Right forelimb (tissue), 1 donor: ENCODE measurements around the gene ACIN1.
A peak's percentile ranks its signal among the peaks of the same experiment; 100 is the strongest.

ENCODE experiments used
- DNase-seq: peaks from one replicate; pipeline ENCODE4 v3.0.0-alpha.2; 2018

Gene ACIN1

DNA sequence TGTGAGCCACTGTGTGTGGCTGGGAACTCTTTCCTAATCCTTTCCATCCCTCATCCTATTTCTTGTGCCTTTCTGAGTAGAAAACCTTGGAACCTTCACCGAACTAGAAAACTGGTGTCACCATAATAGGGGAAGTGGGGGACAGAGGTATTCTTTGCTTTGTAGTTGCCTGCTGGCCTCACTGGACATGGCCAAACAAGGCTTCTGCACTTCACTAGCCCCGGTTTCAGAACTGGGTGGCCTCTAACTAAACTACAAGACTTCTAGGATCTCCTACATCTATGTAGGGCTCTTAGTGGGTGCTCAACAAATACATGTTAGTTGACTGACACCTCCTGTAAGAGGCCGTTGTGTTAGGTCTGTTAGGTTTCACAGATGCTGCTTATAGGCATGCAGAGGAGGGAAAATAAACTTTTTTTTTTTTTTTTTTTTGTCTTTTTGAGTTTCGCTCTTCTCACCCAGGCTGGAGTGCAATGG, 10.4 kb upstream of the ACIN1 start:
- DNase-seq: no peak

DNA sequence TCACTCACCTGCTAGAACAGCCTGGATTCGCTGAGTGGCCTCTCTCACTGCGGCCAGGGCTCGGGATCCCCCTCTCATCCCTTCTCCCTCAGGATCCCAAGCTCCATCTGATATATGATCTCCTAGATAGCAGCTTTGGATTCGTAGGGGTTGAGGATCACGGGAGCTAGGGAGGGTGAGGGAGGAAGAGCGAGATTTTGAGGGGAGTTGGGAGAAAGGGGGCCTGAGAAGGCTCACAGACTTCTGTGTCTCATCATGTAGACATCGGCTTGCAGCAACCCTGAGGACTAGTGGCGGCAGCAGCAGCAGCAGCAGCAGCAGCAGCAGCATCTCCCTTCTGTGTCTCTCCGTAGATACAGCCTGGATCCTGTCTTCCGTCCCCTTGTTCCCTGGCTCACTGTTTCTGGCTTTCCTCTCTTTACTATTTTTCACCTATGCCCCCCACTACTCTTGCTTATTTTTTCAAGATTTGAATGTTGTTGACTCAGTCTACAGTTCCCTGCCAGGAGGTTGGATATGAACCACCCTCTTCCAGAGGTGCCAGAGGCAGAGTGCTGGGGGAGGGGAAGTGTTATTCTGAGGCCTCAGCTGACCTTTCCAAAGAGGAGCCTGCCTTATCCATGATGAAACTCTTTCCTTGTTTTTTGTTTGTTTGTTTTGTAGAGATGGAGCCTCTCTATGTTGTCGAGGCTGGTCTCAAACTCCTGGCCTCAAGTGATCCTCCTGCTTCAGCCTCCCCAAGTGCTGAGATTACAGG, 9.8 kb upstream of the ACIN1 start, which contains the start of gene CIROP:
Gene CIROP, minus strand, starts transcription at position 399 of the 757 bp plus-strand sequence. Its CDS starts 69 bp downstream, at position 330.
- DNase-seq: no peak

DNA sequence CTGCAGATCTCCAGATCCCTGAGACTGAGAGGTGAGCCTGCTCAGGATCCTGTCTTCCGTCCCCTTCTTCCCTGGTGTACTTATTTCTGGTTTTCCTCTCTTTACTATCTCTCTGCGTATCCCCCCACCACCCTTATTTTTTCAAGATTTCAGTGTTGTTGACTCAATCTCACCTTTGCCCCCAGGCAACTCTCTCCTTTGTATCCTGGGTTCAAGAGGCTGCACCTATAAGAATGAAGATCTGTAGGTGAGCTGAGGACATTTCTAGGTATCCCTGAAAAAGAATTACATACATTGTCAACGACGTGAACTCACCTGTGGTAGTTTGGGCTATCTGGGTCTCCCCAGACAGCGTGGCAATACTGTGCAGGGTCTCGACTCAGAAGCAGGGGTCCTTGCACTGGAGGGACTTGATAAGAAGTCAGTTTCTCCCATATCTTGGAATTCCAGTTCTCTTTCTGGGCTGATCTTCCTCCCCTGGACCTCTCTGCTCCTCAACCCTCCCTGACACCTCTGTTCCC, 9.2 kb upstream of the ACIN1 start:
- DNase-seq: no peak

DNA sequence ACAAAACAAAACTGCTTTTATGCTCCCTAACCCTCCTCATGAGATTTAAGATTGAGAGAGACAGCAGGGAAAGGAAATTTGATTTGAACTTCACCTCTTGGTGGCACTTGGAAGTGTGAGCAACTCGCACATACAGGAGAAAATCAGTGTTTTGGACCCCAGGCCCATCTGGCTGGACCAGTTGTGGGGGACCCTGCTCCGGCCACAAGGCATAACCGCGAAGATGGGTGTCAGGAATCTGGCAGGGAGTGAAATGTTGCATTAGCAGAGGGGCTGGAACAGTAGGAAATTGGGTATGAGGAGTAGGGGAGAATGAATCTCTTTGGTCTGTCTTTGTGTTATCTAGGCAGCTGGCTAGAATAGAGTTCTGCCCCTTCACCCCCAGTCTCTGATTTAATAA, 8.6 kb upstream of the ACIN1 start:
- DNase-seq: no peak

DNA sequence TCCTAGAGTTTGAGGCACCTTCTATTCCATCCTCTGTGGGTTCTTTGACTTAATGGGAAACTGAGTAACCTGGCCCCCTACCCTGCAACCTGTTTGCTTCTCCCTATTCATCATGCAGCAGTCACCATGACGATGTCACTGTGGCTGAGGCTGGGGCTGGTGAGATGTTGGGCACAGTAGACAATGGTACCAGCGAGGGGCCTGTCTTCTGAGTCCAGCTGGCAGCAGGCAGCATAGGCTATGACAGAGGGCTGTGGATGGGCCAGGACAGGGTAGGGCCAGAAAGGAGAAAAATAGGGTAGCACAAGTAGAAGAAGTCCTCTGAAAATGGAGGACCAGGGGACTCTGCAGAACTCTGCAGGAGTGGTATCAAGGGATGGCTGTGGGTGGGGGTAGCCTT, 7.9 kb upstream of the ACIN1 start:
- no peak for DNase-seq

DNA sequence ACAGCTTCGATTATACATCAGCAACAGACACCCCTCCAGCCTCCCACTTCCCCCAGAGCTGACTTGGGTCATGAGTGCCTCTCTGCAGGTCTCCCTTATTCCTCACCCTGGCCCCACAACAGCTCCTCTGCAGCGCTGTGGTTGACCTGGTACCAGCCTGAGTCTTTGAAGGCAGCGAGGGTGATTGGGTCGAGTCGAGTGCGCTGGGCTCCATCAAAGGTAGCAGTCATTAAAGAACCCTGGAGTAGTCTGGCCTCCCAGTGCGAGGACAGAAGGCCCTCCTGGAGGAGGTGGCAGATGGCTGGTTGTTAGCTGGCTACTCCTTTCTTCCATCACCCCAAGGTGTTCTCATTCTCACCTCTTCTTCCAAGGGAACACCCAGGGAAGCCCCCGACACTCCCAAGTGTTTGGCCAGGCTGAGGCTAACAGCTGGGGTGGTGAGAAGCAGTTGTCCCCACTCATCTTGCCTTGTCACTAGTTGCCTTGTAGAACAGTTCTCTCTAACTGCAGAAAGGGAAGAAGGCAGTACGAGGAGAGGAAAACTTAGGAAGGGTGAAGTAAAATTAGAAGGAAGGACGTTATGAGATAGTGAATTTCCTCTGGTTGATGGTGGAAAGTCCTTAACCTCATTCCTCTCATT, 7.2 kb upstream of the ACIN1 start:
- DNase-seq: no peak

DNA sequence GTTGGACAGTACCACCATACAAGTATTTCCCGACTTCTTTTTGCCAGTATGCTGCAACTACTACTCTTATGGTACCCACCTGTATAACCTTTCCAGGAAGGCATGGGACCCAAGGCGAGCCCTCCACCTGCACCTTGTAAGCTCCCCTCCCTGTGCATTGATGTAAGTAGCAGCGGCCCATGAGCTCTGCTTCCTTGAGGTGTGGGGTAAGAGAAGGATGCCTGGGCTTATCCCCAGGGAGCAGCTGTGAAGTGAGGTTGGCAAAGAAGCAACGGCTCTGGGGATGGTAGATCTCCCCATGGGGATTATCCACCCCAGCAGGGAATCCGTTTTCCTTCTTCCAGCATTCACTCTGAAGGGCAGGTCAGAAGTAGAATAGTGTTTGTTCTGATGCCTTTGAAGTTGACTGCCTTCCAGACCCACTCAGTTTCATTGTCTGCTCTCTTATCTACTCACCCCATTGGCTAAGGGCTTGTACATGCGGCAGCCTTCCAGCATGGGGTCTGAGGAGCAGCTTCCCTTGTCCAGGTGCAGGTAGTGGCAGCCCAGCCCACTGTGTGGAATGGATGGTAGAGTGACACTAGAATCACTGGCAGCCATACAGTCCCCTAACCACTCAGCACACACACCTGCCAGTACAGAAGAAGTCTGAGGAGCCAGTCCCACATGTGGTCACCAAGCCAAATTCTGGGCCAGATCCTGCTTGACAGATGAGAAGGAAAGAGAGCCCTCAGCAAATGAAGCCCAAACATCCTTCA, 6.5 kb upstream of the ACIN1 start:
- DNase-seq: no peak

DNA sequence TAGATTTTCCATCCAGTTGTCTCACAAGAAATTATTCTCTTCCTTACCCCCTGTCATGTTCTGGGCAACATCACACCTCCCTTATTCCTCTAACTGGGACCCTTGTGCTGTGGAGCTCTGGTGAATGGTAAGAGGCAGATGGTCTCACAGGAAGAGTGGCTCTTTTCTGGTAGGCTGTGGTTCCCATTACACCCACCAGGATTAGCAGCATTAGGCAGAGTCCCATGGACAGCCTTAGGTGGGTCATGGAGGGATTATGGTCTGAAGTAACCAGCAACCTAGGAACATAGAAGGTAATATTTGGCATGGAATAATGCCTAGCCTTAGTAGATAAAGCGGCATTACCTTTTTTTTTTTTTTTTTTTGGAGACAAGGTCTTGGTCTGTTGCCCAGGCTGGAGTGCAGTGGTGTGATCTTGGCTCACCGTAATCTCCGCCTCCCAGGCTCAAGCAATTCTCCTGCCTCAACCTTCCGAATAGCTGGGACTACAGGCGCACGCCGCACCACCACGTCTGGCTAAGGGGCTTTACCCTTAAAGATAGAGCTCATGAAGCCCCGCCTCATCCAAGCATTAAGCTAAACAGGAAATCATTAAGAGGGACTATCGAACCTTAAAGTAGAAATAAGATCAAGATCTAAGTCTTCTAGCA, 4.4 kb upstream of the ACIN1 start:
- no peak for DNase-seq

DNA sequence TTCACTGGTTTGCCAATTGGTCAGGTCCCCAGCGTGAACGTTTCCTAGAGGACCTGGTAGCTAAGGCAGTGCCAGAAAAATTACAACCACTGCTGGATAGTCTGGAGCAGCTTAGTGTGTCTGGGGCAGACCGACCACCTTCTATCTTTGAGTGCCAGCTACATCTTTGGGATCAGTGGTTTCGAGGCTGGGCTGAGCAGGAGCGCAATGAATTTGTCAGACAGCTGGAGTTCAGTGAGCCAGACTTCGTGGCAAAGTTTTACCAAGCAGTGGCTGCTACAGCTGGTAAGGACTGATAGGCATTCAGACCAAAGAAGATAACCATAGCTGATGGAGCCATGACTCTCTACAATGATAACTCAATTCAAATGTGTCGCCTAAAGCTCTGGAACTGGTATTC, 2.9 kb upstream of the ACIN1 start:
- no peak for DNase-seq

DNA sequence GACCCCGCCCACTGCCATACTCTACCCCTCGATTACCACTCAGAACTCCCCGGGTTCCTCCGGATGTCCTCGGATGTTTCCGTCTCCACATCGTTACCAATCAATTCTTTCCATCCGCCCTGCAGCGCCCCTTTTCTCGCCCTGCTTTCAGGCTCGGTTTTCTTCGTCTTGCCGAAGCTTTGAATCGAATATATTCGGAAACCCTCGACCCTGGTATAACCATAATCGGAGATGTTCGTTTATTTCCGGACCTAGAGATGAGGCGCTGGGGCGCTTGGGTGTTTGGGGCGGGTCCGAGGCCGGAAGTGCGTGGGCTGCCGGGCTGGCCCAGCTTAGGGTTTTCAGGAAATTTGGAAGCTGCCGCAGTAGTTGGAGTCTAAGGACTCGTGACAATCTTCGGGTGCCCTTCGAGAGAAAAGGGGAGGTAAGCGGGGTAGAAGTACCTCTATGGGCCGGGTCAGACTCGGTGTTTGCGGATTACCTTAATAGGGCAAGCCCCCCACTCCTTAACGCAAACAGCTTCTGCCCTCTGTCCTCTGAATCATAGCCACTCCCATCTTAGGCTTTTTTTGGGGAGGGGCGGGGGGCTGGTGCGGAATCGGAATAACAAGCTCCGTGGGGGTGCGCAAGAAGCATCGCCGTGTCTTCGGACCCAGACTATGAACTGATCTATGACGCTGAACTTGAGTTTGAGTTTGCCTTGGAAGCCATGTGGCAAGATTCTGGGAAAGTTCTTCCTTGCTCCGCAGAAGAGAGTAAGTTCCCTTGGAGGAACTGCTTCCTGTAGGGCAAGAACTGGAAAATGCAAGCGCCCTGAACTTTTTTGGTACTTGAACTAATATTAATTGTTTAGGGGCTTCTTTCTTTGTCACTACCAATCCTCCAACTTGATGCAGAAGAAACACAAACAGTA, 516 bp upstream of the ACIN1 start, which contains the start of gene C14orf119:
Gene C14orf119, plus strand, starts transcription at position 310 of the 913 bp plus-strand sequence. CDS start 2,154 bp downstream, outside the sequence.
- DNase-seq: peak; percentile 99

DNA sequence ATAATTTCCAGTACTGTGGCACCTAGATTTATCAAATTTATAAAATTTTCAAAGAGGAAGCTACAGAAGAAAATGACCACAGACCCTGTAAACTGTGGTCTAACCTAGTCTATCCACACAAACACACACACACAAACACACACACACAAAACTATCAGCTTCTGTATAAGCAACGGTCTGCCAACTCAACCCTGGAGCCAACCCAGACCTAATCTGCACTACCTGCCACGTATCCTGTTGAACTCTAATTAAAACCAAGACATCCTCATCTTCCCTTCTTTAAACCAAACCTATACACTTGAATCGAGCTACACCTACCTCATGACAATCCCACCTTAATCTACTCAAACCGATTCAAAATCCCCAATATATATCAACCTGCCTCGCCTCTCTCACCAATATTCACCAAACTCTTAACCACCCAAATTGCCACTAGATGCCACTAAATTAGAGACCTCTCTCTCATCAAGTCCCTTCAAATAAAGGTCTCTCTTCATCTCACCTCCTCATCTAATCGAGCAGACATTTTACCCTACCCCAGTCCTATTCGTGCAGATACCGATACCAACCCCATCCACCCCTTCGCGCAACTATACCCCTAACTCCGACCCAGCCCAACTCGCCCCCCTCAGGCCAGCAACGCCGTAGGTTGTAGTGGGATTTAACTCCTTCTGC, 808 bp downstream of the ACIN1 start:
- DNase-seq: no peak

DNA sequence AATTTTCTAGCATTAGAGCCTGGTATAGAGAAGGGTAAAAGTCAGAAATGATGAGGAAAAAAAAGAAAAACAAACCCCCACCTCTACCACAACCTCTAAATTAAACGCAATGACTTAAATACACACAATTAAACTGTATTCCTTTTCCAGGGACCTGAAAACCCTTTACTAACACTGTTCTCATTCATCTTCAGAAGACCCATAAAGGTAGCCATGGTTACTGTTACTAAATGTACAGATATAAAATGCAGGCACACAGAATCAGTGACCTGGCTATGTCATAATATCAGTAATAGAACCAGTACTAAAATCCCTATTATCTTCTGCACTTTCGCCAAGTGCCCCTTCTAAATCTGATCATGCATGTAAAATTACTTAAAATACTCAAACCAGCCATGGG, 1.4 kb downstream of the ACIN1 start:
- no peak for DNase-seq

DNA sequence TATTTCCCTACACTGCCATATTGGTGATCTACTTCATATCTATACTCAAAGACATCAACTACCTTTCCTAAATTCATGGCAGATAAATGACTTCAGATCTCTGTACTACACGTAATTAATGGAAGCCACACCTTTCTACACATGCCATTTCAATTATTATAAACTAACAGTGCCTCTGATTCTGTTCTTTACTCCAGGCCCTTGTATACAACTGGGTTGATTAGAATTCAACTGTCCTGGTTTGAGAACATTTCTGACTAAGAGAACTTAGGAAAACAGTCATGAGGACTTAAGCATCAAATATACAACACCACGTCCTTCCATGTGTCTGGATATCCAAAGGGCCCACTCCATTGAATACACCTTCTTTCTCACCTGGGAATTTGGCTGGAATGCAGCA, 1.8 kb downstream of the ACIN1 start:
- DNase-seq: no peak

DNA sequence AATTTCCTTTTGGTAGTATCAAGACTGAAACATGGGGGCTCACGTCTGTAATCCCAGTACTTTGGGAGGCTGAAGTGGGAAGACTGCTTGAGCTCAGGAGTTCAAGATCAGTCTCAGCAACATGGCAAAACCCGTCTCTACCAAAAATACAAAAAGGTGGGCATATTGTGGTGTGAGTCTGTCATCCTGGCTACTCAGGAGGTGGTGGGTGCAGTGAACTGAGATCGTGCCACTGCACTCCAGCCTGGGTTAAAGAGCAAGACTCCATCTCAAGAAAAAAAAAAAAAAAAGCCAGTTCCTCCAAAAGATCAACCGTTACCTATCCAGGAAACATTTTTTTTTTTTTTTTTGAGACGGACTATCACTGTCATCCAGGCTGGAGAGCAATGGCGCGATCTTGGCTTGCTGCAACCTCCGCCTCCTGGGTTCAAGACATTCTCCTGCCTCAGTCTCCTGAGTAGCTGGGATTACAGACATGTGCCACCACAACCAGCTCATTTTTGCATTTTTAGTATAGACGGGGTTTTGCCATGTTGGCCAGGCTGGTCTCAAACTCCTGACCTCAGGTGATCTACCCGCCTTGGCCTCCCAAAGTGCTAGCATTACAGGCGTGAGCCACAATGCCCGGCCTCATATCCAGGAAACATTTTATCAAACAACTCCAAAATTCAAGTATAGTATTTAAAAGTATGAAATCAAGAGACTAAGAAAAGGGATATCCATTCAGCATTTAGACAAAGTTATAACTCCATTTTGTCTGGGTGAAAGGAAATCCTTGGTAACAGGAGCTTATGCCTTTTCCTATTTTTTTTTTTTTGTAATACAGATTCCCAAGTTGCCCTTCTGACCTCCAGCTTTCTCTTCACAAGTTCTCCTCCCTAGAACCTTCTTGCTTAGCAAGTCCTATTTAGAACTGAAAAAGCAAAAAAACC, 3.4 kb downstream of the ACIN1 start:
- DNase-seq: no peak

DNA sequence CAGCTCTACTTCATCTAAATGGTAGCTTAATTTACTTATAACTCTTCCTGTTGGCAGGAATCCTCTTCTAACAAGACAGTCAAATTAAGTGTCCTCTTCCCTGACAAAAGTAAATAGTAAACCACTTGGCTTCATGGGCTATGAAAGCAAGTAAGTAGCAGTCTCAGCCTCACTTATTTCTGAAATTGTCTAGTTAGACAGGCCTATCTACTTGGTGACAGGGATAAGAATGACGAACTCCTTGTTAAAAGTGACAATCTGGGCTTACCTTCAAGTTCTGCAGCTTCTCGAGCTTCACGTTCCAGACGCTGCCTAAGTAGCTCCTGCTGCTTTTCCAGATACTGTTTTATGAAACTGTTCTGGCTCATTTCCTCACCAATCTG, 4.7 kb downstream of the ACIN1 start:
- no peak for DNase-seq

DNA sequence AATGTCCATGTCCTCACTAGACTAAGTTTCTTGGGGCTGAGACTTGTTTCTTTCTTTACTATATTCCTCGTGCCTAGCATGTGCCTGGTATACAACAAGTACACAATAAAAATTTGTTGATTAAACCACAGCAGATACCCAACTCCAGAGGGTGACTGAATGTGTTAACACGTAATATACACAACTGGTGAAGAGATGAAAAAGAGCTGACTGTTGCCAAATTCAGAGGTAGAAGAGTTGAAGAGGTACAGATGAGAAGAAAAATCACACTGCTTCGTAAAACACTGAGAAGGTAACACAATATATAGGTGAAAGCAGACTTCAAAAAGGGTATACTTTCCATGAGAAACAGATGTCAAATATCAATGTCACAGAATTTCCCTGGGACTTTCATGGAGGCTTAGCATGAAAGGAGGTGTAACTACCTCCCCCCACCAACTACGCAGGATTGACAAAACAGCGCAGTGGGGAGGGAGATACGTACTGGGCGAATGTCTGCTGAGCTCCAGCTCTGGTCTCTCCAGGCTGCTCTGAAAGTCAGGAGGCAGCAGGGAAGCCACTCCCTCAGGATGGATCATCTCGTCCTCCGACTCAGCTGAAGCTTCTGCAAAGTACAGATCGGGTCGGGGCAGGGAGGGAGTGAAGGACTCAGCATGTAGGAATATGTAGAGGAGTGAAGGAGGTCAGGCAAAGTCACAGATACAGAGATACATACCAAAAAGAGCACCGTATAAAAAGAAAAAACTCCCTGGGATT, 5.3 kb downstream of the ACIN1 start:
- no peak for DNase-seq

DNA sequence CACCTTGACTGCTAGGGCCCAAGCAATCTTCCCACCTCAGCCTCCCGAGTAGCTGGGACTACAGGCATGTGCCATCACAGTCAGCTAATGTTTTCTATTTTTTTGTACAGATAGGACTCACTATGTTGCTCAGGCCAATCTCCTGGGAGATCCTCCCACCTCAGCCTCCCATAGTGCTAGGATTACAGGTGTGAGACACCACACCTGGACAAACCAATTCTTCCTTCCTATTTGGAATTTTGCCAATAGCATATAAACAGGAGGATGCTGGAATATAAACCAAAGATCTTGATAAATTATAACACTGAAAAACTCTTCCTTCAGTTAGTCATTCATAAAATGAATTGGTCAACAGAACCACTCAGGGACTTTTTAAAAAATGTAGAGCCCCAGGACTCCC, 8.4 kb downstream of the ACIN1 start:
- DNase-seq: no peak

DNA sequence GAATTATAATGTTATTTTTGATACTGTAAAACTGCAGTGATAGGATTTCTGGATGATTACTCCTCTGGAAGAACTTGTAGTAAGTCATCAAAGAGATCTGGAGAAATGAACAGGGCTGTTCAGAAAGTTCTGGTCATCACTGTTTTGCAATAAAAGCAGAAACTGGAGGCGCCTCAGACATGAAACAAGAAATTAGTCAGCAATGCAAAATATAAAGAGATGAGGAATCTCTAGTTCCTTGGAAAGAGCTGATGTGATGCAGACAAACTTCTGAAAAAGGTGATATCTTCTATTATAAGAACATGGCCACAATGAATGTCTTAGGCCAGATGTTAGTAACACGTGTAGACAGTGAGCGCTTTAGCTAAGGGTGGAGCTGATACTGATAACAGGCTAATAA, 9.5 kb downstream of the ACIN1 start:
- no peak for DNase-seq

DNA sequence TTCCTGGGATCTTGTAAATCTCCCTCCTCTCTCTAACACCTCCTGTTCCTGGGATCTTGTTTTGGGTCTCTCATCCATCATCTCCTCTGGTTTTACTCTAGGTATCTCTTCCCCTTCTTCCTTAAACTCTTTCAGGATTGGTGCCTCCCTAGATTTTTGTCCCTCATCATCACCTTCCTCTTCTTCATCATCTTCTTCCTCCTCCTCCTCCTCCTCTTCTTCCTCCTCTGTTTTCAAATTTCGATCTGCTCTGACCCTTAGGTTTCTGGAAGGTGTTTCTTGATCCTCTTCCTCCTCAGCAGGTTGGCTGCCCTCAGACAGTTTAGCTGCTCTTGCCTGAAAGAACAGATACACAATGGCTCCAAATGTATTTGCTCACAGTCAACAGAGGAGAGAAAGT, 14.5 kb downstream of the ACIN1 start:
- DNase-seq: no peak
